HG03066 (cell line): ENCODE results near the gene ANAPC2.

Experiments
- ATAC-seq: cut with Tn5 transposase; IDR thresholded peaks from one replicate; pipeline ENCODE4 v1.9.1; 2021; ENCODE audit warnings: low read depth; ENCODE audit not compliant: unreplicated experiment

Gene ANAPC2

GRCh38 chr9:137149363-137149762, 39.0 kb downstream of the ANAPC2 start:
- no peak for ATAC-seq

DNA sequence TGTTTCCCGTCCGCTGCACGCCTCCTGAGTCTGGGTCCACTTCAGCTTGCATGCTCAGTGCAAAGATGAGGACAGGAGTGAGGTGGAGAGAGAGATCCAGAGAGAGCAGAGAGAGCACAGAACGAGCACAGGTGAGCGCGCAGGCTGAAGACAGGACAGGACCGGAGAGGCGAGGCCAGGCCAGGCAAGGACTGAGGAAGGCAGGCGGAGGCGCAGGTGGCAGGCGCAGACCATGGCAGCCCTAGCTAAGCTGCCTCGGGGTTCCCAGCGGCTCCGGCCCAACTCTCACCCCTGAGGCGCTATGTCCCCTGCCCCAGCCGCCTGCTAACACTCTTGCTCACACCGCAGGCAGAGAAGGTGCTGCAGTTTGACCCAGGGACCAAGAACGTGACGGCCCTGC, 39.7 kb downstream of the ANAPC2 start:
- ATAC-seq, result no peak

DNA sequence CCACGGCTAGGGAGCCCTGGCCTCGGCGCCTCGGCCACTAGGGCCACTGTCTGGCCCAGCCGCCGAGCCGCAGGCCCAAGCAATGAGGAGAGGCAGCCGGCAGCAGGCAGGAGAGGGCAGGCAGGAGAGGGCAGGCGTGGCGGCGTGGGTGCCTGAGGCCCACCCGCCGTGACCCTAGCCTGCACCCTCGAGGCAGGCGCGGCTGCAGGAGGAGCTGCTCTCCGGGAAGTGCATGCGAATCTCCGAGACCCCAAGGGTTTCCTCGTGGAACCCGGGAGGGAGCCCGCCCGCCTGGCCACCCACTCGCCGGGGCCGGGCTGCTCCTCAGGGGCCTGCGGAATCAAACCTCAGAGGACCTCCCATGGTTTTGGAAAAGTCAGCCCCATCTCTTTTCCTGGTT, 40.1 kb downstream of the ANAPC2 start:
- ATAC-seq, result no peak

DNA sequence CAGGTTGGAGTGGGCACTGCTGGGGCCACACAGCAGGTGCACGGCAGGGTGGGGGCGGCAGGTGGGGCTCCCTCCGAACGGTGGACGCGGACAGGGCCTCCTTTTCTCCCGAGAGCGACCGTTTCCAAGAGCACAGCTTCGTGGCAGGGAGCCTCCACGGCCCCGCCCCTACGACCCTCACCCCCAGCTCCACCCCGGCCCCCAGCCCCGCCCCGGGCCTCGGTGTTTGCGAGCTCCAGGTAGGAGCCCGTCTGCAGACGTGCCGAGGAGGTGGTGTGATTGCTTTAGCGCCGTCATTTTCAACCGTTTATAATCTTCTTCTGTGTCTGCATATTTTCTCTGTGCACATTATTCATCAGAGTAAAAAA, 40.6 kb downstream of the ANAPC2 start:
- no peak for ATAC-seq

DNA sequence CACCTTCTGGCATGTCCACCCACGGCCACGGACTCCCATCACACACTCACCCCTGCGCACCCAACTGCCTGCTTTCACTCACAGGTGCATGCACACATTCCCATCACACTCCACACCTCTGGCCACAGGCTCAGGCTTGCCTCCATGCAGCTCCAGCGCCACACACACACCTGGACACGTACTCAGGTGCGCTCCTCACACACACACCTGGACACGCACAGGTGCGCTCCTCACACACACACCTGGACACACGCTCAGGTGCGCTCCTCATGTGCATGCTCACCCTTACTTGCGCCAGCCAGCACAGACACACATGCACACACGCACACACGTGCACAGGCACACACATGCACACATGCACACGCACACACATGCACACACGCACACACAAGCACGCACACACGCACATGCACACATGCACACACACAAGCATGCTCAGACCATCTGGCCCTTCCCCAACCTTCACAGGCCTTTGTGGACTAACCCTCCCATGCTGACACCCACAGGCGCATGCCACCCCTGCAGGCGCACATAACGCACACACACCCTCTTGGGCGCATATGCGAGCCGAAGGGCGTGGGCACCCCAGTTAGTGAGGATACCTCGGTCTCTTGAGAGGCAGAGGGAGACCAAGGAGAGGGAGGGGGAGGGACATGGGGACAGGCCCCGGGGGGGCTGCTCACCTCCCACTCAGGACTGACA, 41.1 kb downstream of the ANAPC2 start:
- no peak for ATAC-seq

DNA sequence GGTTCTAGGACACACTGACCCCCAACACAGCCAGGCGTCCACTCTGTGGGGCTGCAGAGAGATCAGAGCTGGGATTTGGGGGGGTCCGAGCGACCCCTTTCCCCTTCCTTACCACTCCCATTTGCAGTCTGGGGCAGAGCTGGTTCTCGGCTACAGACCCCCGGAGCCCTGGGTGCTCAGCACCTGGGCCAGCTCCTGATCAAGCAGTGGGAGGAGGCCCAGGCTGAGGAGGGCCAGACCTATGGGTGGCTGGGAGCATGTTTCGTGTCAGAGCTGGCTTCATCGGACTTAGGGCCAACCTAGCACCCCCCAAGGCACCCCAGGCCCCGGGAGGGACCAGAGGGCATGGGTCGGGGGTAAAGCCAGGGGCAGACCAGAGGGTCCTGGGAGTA, 41.8 kb downstream of the ANAPC2 start:
- no peak for ATAC-seq

DNA sequence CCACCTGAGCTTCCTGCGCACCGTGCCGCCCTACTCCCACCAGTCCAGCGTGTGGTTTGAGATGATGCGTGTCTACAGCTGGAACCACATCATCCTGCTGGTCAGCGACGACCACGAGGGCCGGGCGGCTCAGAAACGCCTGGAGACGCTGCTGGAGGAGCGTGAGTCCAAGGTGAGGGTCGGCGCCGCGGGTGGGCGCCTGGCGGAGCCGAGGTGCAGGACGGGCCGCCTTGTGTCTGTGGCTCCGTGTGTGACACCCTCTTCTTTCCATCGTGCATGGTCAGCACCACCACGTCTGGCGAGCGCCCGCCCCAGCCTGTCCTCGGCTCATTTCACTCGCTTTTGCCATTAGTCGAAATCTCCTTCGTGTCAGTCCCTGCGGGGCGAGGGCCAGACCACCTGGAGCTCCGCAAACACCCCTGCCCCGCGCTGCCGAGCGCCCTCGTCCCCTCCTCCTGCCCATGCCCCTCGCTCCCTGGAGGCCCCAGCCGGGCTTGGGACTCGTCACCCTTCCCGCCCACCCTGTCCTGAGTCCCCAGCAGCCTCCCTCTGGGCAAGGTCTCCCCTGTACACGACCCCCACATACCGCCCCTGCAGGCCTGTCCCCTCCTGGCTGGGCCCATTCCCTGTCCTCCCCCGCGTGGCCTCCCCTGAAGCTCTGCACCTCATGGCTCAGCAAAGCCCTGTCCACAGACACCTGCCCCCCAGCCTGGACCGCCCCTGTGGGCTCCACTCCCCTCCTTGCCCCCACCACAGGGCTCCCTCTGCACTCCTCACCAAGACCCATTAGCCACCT, 42.4 kb downstream of the ANAPC2 start:
- no peak for ATAC-seq

- no peak for ATAC-seq
These were observed 44.9 kb downstream of the ANAPC2 start for GRCh38 chr9:137143459-137143858.

DNA sequence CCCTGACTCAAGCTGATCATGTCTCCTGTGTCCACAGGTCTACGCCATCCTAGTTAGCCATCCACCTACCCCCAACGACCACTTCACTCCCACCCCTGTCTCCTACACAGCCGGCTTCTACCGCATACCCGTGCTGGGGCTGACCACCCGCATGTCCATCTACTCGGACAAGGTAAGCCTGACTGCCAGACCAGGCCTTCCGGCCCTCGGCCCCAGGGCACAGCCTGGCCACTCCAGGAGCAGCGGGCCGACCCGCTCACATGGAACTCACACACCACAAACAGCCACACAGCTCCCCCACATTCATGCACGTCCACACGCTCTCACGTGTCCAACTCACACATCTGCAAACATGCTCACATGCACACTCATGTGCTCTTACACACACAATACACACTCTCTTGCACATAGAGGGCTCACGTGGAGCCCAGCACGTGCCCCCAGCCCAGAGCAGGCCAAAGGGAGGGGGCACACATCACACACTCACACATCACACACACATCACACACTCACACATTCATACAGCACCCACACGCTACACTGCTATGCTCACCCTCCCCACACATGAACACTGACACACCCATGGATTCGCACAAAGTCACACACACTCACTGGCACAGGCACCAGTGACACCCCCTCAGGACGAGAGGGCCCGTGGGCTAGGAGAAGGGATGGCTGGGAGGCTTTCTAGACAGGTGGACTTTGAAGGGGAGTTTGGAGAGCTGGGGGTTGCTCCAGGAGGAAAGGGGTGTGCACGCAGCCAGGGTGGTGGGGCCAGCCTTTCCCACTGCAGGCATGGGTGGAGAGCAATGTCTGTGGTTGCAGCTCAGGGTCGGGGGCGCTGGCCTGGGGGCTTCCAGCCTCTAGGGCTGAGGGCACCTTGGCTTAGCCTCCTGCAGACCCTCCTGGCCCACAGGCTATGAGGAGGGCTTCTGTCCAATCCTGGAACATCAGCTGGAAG, 46.1 kb downstream of the ANAPC2 start:
- ATAC-seq, result no peak

DNA sequence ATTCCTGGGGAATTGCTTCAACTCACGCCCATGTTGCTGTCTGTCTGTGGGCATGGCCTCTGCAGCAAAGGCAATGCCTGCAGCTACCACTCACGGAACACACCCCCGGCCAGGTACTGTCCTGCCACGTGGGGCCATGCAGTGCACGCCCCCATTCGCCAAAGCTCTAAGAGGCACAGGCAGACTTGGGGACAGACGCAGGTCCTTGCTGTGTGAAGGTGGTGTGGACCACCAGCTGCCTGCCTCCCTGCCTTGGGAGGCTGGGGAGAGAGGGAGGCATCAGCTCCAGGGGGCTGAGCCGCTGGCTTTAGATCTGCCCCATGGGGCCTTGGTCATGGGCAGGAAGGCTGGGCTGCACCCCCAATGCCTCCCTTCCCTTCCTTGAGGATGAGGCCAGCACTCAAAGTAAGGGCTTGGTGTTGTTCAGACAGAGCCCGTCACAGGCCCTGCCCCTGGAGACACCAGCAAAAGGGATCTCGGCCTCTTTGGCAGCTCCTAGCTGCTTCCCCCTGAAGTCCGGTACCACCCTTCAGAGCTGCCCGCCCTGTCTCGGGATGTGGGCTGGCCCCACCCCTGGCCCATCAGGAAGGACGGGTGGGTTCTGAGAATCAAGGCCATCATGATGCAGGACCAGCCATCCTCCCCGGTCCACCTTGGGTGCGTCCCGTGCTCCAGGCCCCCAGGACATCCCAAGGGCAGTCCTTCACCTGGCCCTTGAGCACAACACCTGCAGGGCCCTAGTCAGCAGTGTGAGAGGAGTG, 47.1 kb downstream of the ANAPC2 start:
- no peak for ATAC-seq

GRCh38 chr9:137140151-137141012, 48.0 kb downstream of the ANAPC2 start:
- ATAC-seq, result no peak

- ATAC-seq, result no peak
These were observed 48.8 kb downstream of the ANAPC2 start for GRCh38 chr9:137139468-137140150.

DNA sequence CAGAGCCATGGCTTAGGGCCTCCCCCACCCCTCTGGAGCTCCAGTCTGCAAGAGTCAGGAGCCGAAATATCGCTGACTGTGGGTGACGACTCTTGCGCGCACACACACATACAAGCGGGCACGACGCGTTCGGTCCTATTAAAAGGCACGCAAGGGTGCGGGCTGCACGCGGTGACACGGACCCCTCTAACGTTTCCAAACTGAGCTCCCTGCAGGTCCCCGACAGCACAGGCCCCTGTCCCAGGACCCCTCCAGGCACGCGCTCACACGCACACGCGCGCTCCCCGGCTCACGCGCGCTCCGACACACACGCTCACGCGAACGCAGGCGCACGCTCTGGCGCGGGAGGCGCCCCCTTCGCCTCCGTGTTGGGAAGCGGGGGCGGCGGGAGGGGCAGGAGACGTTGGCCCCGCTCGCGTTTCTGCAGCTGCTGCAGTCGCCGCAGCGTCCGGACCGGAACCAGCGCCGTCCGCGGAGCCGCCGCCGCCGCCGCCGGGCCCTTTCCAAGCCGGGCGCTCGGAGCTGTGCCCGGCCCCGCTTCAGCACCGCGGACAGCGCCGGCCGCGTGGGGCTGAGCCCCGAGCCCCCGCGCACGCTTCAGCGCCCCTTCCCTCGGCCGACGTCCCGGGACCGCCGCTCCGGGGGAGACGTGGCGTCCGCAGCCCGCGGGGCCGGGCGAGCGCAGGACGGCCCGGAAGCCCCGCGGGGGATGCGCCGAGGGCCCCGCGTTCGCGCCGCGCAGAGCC, 49.5 kb downstream of the ANAPC2 start, which contains the start of gene GRIN1:
Gene GRIN1, plus strand, starts transcription at position 433 of the 746 bp plus-strand sequence. CDS start 333 bp downstream, outside the sequence.
- ATAC-seq, result no peak

DNA sequence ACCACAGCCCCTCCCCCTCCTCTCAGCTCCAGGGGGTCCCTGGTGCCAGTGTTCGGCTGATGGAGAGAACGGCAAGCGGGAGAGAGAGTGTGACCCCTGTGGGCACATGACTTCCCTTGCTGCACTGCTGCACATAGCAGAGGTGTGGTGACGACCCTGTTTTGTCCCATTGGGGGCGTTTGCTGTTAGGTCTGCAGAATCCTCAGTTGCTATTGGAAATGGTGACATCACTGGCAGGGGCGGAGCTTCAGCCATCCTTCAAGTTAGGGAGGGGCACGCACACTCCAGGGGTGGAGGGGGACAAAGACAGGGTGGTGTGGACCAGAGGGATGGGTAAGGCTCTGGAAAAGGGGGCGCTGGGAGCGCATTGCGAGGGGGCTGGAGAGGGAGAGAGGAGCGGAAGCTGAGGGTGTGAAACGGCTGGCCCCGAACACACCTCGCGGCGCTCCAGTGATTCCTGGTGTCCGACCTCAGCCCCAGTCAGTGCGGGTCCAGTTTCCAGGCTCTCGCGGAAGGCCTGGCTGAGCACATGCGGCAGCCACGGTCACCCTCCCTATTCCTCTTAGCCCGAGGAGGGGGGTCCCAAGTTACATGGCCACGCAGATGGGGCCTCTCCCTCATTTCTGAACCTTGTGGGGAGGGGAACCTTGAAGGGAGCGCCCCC, 50.2 kb downstream of the ANAPC2 start:
- no peak for ATAC-seq

GRCh38 chr9:137136881-137137607, 51.3 kb downstream of the ANAPC2 start:
- ATAC-seq, result no peak

GRCh38 chr9:137136261-137136880, 52.0 kb downstream of the ANAPC2 start:
- ATAC-seq, result no peak
